OCI-LY3 (cell line): ENCODE data around the gene PDE12.
"Not testable (repeated sequence)": the region's sequence is repeated elsewhere in the genome, so short reads cannot be mapped to it uniquely, and the experiment has no call there.

Source experiments
- H2AFZ ChIP-seq: fragments of 200-600, 300-600 bp; shearing (Covaris generic); 2 replicates; pipeline ENCODE4 v1.6.0; 2014; ENCODE audit warnings: antibody characterized with exemption, low read depth, low read length
- H3K27ac ChIP-seq: fragments of 200-600, 300-600 bp; sonication (generic); 2 replicates; pipeline ENCODE4 v1.5.1; 2014; ENCODE audit warnings: mild to moderate bottlenecking, low read length, moderate library complexity, mixed read lengths
- H3K27me3 ChIP-seq: fragments of 200-600, 300-600 bp; sonication (generic); 2 replicates; pipeline ENCODE4 v1.6.1; 2014; ENCODE audit warnings: low read depth, low read length, mixed read lengths
- H3K36me3 ChIP-seq: fragments of 200-600, 300-600 bp; sonication (generic); replicated peaks from 2 replicates; pipeline ENCODE3; 2014; ENCODE audit warnings: low read depth, low read length, mixed read lengths
- H3K4me1 ChIP-seq: fragments of 300-600, 200-600 bp; sonication (generic); 2 replicates; pipeline ENCODE4 v1.6.1; 2014; ENCODE audit warnings: low read length, mixed read lengths
- H3K4me2 ChIP-seq: fragments of 200-600, 300-600 bp; sonication (generic); 2 replicates; pipeline ENCODE4 v1.6.1; 2014; ENCODE audit warnings: low read length, mixed read lengths
- H3K4me3 ChIP-seq: fragments of 300-600, 200-600 bp; sonication (generic); 2 replicates; pipeline ENCODE4 v1.5.1; 2014; ENCODE audit warnings: antibody characterized with exemption, mild to moderate bottlenecking, low read length, moderate library complexity
- H3K79me2 ChIP-seq: fragments of 300-600, 200-600 bp; shearing (Covaris generic); 2 replicates; pipeline ENCODE4 v1.6.1; 2014; ENCODE audit warnings: mild to moderate bottlenecking, low read length, mixed read lengths
- H3K9ac ChIP-seq: fragments of 300-600, 200-600 bp; shearing (Covaris generic); 2 replicates; pipeline ENCODE4 v1.6.0; 2014; ENCODE audit warnings: mild to moderate bottlenecking, low read length, moderate library complexity
- H3K9me3 ChIP-seq: fragments of 200-600, 300-600 bp; shearing (Covaris generic); 2 replicates; pipeline ENCODE4 v1.6.1; 2014; ENCODE audit warnings: low read length, mixed read lengths; ENCODE audit not compliant: insufficient read depth
- H4K20me1 ChIP-seq: fragments of 200-600, 300-600 bp; sonication (generic); 2 replicates; pipeline ENCODE4 v1.6.1; 2016; ENCODE audit warnings: low read length, mixed read lengths; ENCODE audit not compliant: insufficient read depth
- EZH2phosphoT487 ChIP-seq: fragments of 200-600 bp; shearing (Covaris generic); IDR thresholded peaks from 2 replicates; pipeline ENCODE4 v1.6.1; 2018; ENCODE audit warnings: antibody characterized with exemption, mixed run types, low read depth
- TF ChIP-seq, protein P1 (sequence below): fragments of 200-600, 300-600 bp; sonication (generic); IDR thresholded peaks from 2 replicates; pipeline ENCODE4 v1.5.1; 2014; ENCODE audit warnings: antibody characterized with exemption, low read length, low read depth

PDE12 gene

DNA sequence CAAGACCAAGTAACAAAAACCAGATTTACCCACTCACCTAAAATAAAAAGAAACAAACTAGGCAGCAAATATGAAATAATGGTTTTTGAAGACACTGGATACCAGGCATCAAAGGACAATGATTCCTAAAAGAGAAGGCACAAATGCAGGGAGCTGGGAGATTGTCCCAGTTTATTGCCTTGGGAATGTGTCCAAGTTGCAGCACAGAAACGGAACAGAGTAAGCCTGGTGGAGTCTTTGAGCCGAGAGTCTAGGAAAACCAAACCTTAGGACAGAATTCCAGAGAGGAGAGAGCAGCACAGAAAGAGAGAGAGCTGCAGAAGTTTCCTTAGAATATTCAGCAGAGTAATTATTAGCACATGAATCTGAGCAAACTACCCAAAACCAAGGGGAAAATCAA is 48.9 kb downstream of the PDE12 start:
- Histone ChIP-seq H3K4me3 (no peak overlapping the region), H3K36me3 (peaks cover 27% of the 10 kb centered on the region), H3K27me3 (no peaks in the 10 kb centered on the region), H3K27ac (no peak overlapping the region), H3K4me1 (peaks cover 5% of the 10 kb centered on the region; the same call in 1 of the 2 replicates), H3K9ac (no peak overlapping the region), H3K79me2 (no peaks in the 10 kb centered on the region), H2AFZ (no peak overlapping the region), H4K20me1 (no peaks in the 10 kb centered on the region), H3K4me2 (no peak overlapping the region), H3K9me3 (peaks cover 8% of the 10 kb centered on the region; the same call in 1 of the 2 replicates)
- TF ChIP-seq, protein P1, sequence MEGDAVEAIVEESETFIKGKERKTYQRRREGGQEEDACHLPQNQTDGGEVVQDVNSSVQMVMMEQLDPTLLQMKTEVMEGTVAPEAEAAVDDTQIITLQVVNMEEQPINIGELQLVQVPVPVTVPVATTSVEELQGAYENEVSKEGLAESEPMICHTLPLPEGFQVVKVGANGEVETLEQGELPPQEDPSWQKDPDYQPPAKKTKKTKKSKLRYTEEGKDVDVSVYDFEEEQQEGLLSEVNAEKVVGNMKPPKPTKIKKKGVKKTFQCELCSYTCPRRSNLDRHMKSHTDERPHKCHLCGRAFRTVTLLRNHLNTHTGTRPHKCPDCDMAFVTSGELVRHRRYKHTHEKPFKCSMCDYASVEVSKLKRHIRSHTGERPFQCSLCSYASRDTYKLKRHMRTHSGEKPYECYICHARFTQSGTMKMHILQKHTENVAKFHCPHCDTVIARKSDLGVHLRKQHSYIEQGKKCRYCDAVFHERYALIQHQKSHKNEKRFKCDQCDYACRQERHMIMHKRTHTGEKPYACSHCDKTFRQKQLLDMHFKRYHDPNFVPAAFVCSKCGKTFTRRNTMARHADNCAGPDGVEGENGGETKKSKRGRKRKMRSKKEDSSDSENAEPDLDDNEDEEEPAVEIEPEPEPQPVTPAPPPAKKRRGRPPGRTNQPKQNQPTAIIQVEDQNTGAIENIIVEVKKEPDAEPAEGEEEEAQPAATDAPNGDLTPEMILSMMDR: no peak
- TF ChIP-seq EZH2phosphoT487: no peak

DNA sequence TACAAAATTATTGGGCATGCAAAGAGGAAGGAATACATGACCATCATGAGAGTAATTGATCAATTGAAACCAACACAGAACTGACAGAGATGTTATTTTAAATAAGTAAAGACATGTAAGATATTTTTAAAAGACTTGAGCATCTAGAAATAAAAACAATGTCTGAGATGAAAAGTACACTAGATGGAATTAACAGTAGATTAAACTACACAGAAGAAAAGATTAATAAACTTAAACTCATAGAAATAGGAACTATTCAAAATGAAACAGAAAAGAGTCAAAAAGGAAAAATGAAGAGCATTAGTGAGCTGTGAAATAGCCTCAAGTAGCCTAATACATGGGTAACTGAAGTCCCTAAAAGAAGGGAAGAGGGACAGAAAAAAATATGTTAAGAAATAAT is 49.6 kb downstream of the PDE12 start:
- TF ChIP-seq EZH2phosphoT487: no peak
- TF ChIP-seq, protein P1: no peak
- Histone ChIP-seq H3K27me3 (no peaks in the 10 kb centered on the region), H3K79me2 (no peaks in the 10 kb centered on the region), H3K9ac (no peak overlapping the region), H3K36me3 (peaks cover 27% of the 10 kb centered on the region), H3K4me3 (no peak overlapping the region), H3K9me3 (peaks cover 8% of the 10 kb centered on the region; the same call in 1 of the 2 replicates), H4K20me1 (no peaks in the 10 kb centered on the region), H3K4me1 (peaks cover 5% of the 10 kb centered on the region; the same call in 1 of the 2 replicates), H3K27ac (no peak overlapping the region), H2AFZ (no peak overlapping the region), H3K4me2 (no peak overlapping the region)

DNA sequence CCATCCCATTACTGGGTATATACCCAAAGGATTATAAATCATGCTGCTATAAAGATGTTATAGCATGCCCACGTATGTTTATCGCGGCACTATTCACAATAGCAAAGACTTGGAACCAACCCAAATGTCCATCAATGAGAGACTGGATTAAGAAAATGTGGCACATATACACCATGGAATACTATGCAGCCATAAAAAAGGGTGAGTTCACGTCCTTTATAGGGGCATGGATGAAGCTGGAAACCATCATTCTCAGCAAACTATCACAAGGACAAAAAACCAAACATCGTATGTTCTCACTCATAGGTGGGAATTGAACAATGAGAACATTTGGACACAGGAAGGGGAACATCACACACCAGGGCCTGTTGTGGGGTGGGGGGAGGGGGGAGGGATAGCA is 55.8 kb downstream of the PDE12 start:
- H3K4me2 ChIP-seq, H3K4me3 ChIP-seq, H3K27ac ChIP-seq: not testable (repeated sequence)

DNA sequence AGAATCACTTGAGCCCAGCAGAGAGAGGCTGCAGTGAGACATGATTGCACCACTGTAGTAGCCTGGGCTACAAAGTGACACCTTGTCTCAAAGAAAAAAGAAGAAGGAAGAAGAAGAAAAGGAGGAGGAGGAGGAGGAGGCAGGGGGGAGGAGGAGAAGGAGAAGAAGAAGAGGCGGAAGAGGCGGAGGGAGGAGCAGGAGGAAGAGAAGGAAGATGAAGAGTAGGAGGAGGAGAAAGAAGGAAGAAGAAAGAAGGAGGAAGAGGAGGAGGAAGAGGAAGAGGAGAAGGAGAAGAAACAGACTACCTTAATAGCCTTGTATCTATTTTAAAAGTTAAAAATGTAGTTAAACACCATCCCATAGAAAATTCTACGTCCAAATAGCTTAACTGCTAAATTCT is 60.2 kb downstream of the PDE12 start:
- Histone ChIP-seq H3K9ac (no peak overlapping the region), H3K4me3 (no peak overlapping the region), H3K36me3 (peaks cover 7% of the 10 kb centered on the region), H3K4me1 (no peaks in the 10 kb centered on the region), H3K9me3 (no peaks in the 10 kb centered on the region), H3K79me2 (no peaks in the 10 kb centered on the region), H2AFZ (no peak overlapping the region), H3K27me3 (no peaks in the 10 kb centered on the region), H3K4me2 (no peak overlapping the region), H4K20me1 (no peaks in the 10 kb centered on the region), H3K27ac (no peak overlapping the region)
- TF ChIP-seq, protein P1: no peak
- TF ChIP-seq EZH2phosphoT487: no peak

More for the DNA sequence above, 55.8 kb downstream of the PDE12 start:
- H3K27me3 ChIP-seq, H3K4me1 ChIP-seq, H3K79me2 ChIP-seq, H2AFZ ChIP-seq, H3K9ac ChIP-seq, H3K9me3 ChIP-seq, H3K36me3 ChIP-seq, H4K20me1 ChIP-seq: not testable (repeated sequence)
